Measurements from ENCODE around the gene LUZP1.

DNA sequence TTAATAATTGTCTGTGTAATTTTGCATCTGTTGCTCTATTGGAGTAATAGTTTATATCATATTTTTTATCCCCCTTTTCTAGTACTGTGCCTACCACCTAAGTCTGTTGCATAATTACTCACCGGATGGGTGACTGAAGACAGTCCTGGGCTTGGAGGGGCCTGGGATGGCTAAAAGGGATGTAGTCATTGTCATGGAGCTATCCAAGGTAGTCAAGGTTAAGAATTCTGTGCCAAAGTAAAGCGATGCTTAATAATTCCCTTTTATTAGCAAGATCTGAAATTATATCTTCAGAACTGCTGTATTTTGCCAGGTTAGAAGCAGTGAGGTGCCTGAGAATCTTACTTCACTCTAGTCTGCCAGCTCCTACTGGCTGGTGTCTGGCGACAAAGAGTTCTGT lies 87.8 kb downstream of the LUZP1 start:
- no peak for TF ChIP-seq CEBPB (IDR thresholded peaks at IDR 0.05)
- TF ChIP-seq, protein P1, sequence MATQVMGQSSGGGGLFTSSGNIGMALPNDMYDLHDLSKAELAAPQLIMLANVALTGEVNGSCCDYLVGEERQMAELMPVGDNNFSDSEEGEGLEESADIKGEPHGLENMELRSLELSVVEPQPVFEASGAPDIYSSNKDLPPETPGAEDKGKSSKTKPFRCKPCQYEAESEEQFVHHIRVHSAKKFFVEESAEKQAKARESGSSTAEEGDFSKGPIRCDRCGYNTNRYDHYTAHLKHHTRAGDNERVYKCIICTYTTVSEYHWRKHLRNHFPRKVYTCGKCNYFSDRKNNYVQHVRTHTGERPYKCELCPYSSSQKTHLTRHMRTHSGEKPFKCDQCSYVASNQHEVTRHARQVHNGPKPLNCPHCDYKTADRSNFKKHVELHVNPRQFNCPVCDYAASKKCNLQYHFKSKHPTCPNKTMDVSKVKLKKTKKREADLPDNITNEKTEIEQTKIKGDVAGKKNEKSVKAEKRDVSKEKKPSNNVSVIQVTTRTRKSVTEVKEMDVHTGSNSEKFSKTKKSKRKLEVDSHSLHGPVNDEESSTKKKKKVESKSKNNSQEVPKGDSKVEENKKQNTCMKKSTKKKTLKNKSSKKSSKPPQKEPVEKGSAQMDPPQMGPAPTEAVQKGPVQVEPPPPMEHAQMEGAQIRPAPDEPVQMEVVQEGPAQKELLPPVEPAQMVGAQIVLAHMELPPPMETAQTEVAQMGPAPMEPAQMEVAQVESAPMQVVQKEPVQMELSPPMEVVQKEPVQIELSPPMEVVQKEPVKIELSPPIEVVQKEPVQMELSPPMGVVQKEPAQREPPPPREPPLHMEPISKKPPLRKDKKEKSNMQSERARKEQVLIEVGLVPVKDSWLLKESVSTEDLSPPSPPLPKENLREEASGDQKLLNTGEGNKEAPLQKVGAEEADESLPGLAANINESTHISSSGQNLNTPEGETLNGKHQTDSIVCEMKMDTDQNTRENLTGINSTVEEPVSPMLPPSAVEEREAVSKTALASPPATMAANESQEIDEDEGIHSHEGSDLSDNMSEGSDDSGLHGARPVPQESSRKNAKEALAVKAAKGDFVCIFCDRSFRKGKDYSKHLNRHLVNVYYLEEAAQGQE (IDR thresholded peaks at IDR 0.05; ENCODE audit: low read depth): peak; percentile 59
- TF ChIP-seq, protein P2, sequence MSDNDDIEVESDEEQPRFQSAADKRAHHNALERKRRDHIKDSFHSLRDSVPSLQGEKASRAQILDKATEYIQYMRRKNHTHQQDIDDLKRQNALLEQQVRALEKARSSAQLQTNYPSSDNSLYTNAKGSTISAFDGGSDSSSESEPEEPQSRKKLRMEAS (IDR thresholded peaks at IDR 0.05): no peak
- no peak for TF ChIP-seq ZBTB7A (IDR thresholded peaks at IDR 0.05; ENCODE audit: low read depth)
- no peak for TF ChIP-seq TCF12 (IDR thresholded peaks at IDR 0.05; ENCODE audit: low read depth)
- TF ChIP-seq TAF1 (IDR thresholded peaks at IDR 0.05; ENCODE audit: low read depth): no peak
- no peak for TF ChIP-seq EGR1 (IDR thresholded peaks at IDR 0.05)
- TF ChIP-seq TEAD4 (IDR thresholded peaks at IDR 0.05): no peak
